ENCODE measurements around the gene TRIM43B. TPM values are rescaled to one million over a fixed set of nuclear protein-coding genes. Genes with fewer than 3 reads are reported as not detected.

The TRIM43B gene
- total RNA-seq, 2 donors from 2014 or later, result not detected

GRCh38 chr2:95526360-95527341 is 42.1 kb upstream of the TRIM43B start:
- H3K4me3 Mint-ChIP-seq, result peak overlapping the region; percentile 42
- H3K27ac Mint-ChIP-seq, result no peak overlapping the region

GRCh38 chr2:95525294-95526035 is 40.9 kb upstream of the TRIM43B start:
- no peaks in the 10 kb centered on the region for H3K4me1 Mint-ChIP-seq
- H3K27ac Mint-ChIP-seq, result no peak overlapping the region
- Histone ChIP-seq H3K9ac (ENCODE audit: extremely low read depth, low read length, poor library complexity, severe bottlenecking) (no peak overlapping the region), H3K27ac (ENCODE audit: low read depth, low read length) (no peak overlapping the region), H3K4me1 (ENCODE audit: control insufficient read depth, insufficient read depth, low read length) (no peaks in the 10 kb centered on the region), H3K27me3 (ENCODE audit: control insufficient read depth, insufficient read depth, low read length, poor library complexity, severe bottlenecking) (no peaks in the 10 kb centered on the region), H3K9me3 (ENCODE audit: control insufficient read depth, low read length) (no peaks in the 10 kb centered on the region), H3K36me3 (ENCODE audit: control insufficient read depth, insufficient read depth, low read length) (no peaks in the 10 kb centered on the region), H3K4me3 (ENCODE audit: low read length) (no peak overlapping the region)
- no peak for TF ChIP-seq CTCF (conservative IDR thresholded peaks at IDR 0.05)
- no peaks in the 10 kb centered on the region for H3K9me3 Mint-ChIP-seq
- peaks cover 4% of the 10 kb centered on the region for H3K27me3 Mint-ChIP-seq (ENCODE audit: insufficient read depth)
- 91 to 95% methylated on average over 30 to 41 of the region's 41 CpGs for WGBS, 2 experiments (ENCODE audit: insufficient coverage in 1 of 2, insufficient read length in 1 of 2)
- DNase-seq, result no peak
- H3K36me3 Mint-ChIP-seq (ENCODE audit: low read depth), result no peaks in the 10 kb centered on the region
- H3K4me3 Mint-ChIP-seq, result peak overlapping the region; percentile 42

More at GRCh38 chr2:95526360-95527341, 42.1 kb upstream of the TRIM43B start:
- no peaks in the 10 kb centered on the region for H3K9me3 Mint-ChIP-seq
- H3K9ac ChIP-seq (ENCODE audit: extremely low read depth, low read length, poor library complexity, severe bottlenecking), result no peak overlapping the region
- no peaks in the 10 kb centered on the region for H3K4me1 ChIP-seq (ENCODE audit: control insufficient read depth, insufficient read depth, low read length)
- H3K4me1 Mint-ChIP-seq, result peaks cover 3% of the 10 kb centered on the region
- no peak overlapping the region for H3K4me3 ChIP-seq (ENCODE audit: low read length)
- H3K27ac ChIP-seq (ENCODE audit: low read depth, low read length), result no peak overlapping the region
- no peaks in the 10 kb centered on the region for H3K27me3 ChIP-seq (ENCODE audit: control insufficient read depth, insufficient read depth, low read length, poor library complexity, severe bottlenecking)
- 93 to 94% methylated on average over 32 to 84 of the region's 84 CpGs for WGBS, 2 experiments (ENCODE audit: insufficient coverage in 1 of 2, insufficient read length in 1 of 2)
- DNase-seq, result no peak
- H3K36me3 ChIP-seq (ENCODE audit: control insufficient read depth, insufficient read depth, low read length), result no peaks in the 10 kb centered on the region
- no peaks in the 10 kb centered on the region for H3K36me3 Mint-ChIP-seq (ENCODE audit: low read depth)
- TF ChIP-seq CTCF (conservative IDR thresholded peaks at IDR 0.05), result no peak
- no peaks in the 10 kb centered on the region for H3K9me3 ChIP-seq (ENCODE audit: control insufficient read depth, low read length)
- H3K27me3 Mint-ChIP-seq (ENCODE audit: insufficient read depth), result peaks cover 4% of the 10 kb centered on the region

- no peak overlapping the region for H3K4me3 Mint-ChIP-seq
- TF ChIP-seq CTCF (conservative IDR thresholded peaks at IDR 0.05), result no peak
- H3K9ac ChIP-seq (ENCODE audit: extremely low read depth, low read length, poor library complexity, severe bottlenecking), result no peak overlapping the region
- no peaks in the 10 kb centered on the region for H3K4me1 ChIP-seq (ENCODE audit: control insufficient read depth, insufficient read depth, low read length)
- no peak overlapping the region for H3K27ac Mint-ChIP-seq
- no peaks in the 10 kb centered on the region for H3K4me1 Mint-ChIP-seq
- no peaks in the 10 kb centered on the region for H3K27me3 ChIP-seq (ENCODE audit: control insufficient read depth, insufficient read depth, low read length, poor library complexity, severe bottlenecking)
- H3K27ac ChIP-seq (ENCODE audit: low read depth, low read length), result no peak overlapping the region
- DNase-seq, result no peak
- H3K36me3 ChIP-seq (ENCODE audit: control insufficient read depth, insufficient read depth, low read length), result no peaks in the 10 kb centered on the region
- H3K36me3 Mint-ChIP-seq (ENCODE audit: low read depth), result no peaks in the 10 kb centered on the region
- no peaks in the 10 kb centered on the region for H3K9me3 Mint-ChIP-seq
- peaks cover 4% of the 10 kb centered on the region for H3K27me3 Mint-ChIP-seq (ENCODE audit: insufficient read depth)
- H3K9me3 ChIP-seq (ENCODE audit: control insufficient read depth, low read length), result no peaks in the 10 kb centered on the region
- no peak overlapping the region for H3K4me3 ChIP-seq (ENCODE audit: low read length)
- WGBS, 2 experiments (ENCODE audit: insufficient coverage in 1 of 2, insufficient read length in 1 of 2), result 54 to 75% methylated on average over 2 of the region's 2 CpGs
Observed at GRCh38 chr2:95524195-95524594, 39.6 kb upstream of the TRIM43B start.

All from endodermal cell (in vitro differentiated cells).